Thoracic aorta (tissue), 2 donors: Measurements from ENCODE around the gene SNTA1. TPM values are rescaled to one million over a fixed set of nuclear protein-coding genes. Genes with fewer than 3 reads are reported as not detected.

ENCODE experiments used
- ATAC-seq: fragments of 150-250 bp; one replicate; pipeline ENCODE4 v1.8.0; 2017; ENCODE audit warnings: low read depth; ENCODE audit not compliant: insufficient number of reproducible peaks, low FRiP score
- DNase-seq: peaks from one replicate; pipeline ENCODE4 v3.0.0-alpha.2; 2020; ENCODE audit warnings: low spot score
- H3K27ac ChIP-seq, 2 donors: fragments of 200-600 bp; sonication (generic); 1 replicate in 1 of 2; 2 replicates in 1 of 2; pipeline ENCODE4 v1.5.1; 2016; ENCODE audit warnings: mild to moderate bottlenecking in 2 of 2, moderate library complexity in 2 of 2
- H3K27me3 ChIP-seq: fragments of 200-600 bp; sonication (generic); replicated peaks from 2 replicates; pipeline ENCODE4 v1.6.0; 2016; ENCODE audit warnings: mild to moderate bottlenecking; ENCODE audit not compliant: insufficient read depth
- H3K36me3 ChIP-seq: fragments of 200-600 bp; sonication (generic); one replicate; pipeline ENCODE4 v1.5.1; 2016
- H3K4me1 ChIP-seq, 2 donors: fragments of 200-600 bp; sonication (generic); 1 replicate in 1 of 2; 2 replicates in 1 of 2; pipeline versions ENCODE4 v1.5.1 to v1.6.0; 2016; ENCODE audit warnings: low read depth in 2 of 2, mild to moderate bottlenecking in 1 of 2; ENCODE audit not compliant: control insufficient read depth in 1 of 2
- H3K4me3 ChIP-seq: fragments of 200-600 bp; sonication (generic); 2 replicates; pipeline ENCODE4 v1.5.1; 2016; ENCODE audit warnings: mild to moderate bottlenecking
- H3K9me3 ChIP-seq: fragments of 200-600 bp; sonication (generic); 2 replicates; pipeline ENCODE4 v1.5.1; 2016
- total RNA-seq, 2 donors: library from RNA; depleted of rRNA; stranded (reverse); fragments of >200 nt; gene quantifications; one replicate each; pipeline versions ENCODE4 v1.1.0 to v1.2.3, GENCODE V29; 2016
- TF ChIP-seq, protein P1 (sequence below): fragments of 200-600 bp; sonication (generic); IDR thresholded peaks from one replicate; pipeline ENCODE4 v1.5.1; 2019; ENCODE audit warnings: antibody characterized with exemption

Gene SNTA1
- total RNA-seq, 2 donors from 2014 or later, result 62.6 to 108 TPM

DNA sequence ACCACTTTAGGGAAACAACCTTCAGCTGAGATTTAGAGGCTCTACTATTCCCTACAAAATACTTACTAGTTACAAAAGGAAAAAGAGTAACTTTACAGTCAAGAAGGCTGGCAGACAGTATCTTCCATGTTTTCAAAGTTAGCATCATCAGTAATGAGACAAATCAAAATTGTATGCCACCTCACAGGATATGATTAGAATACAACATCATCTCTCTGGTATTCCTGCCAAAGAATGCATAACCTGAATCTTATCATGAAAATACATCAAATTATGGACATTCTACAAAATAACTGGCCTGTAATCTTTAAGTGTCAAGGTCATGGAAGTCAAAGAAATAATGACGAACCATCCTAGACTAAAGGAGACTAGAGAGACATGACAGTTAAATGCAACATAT lies 80.7 kb downstream of the SNTA1 start:
- Histone ChIP-seq H3K4me1 (no peaks in the 10 kb centered on the region), H3K36me3 (peaks cover 64% of the 10 kb centered on the region), H3K9me3 (no peaks in the 10 kb centered on the region), H3K27ac (no peak overlapping the region), H3K27me3 (no peaks in the 10 kb centered on the region), H3K4me3 (no peak overlapping the region)
- ATAC-seq (no peak), DNase-seq (no peak)
- TF ChIP-seq, protein P1, sequence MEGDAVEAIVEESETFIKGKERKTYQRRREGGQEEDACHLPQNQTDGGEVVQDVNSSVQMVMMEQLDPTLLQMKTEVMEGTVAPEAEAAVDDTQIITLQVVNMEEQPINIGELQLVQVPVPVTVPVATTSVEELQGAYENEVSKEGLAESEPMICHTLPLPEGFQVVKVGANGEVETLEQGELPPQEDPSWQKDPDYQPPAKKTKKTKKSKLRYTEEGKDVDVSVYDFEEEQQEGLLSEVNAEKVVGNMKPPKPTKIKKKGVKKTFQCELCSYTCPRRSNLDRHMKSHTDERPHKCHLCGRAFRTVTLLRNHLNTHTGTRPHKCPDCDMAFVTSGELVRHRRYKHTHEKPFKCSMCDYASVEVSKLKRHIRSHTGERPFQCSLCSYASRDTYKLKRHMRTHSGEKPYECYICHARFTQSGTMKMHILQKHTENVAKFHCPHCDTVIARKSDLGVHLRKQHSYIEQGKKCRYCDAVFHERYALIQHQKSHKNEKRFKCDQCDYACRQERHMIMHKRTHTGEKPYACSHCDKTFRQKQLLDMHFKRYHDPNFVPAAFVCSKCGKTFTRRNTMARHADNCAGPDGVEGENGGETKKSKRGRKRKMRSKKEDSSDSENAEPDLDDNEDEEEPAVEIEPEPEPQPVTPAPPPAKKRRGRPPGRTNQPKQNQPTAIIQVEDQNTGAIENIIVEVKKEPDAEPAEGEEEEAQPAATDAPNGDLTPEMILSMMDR, result no peak

DNA sequence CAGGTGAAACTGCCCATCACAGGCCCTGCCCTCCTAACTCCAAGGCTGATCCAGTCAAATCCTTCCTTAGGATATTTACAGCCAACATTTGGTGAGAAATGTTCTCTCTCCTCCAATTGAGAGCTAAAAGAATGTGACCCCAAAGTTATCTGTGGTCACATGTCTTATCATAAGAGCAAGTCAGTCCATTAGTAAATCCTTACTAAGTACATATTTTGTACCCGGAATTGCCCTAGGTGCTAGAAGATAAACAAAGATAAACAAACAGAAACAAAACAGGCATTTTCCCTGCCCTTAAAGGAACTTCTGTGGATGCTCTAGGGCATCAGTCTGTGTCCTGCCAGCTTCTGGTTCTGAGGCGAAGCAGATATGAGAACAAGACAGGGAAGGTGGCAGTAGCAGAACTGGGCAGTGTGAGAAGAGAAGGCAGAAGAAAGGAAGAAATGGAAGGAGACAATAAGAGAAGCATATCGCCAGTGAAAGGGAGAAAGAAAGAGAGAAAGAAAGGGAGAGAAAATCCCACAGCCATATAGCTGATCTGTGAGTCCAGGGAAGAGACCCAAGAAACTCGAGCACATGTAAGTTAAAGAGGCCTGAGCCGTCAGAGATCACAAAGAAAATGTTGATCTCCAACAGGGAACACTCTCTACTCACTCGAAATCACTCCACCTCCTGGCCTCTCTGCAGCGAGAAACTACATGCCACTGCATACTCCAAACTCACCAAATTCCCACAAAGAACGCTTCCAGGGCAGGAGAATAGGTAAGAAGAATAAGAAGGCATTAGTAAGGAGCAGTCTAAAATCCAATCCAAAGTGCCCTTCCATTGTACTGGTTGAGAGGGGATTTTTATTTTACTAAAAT lies 83.9 kb downstream of the SNTA1 start:
- H3K36me3 ChIP-seq, result peaks cover 41% of the 10 kb centered on the region
- ATAC-seq (no peak), DNase-seq (no peak)
- no peak overlapping the region for H3K27ac ChIP-seq
- no peaks in the 10 kb centered on the region for H3K4me1 ChIP-seq
- no peaks in the 10 kb centered on the region for H3K27me3 ChIP-seq
- no peak overlapping the region for H3K4me3 ChIP-seq
- no peaks in the 10 kb centered on the region for H3K9me3 ChIP-seq
- TF ChIP-seq, protein P1, result no peak

Other genes with a start within 250 kb of the SNTA1 start
- gene BPIFA3, start 226.4 kb downstream of the SNTA1 start, total RNA-seq, result not detected
- not detected for gene BPIFA1, start 207.8 kb downstream of the SNTA1 start, total RNA-seq
- not detected for gene BPIFB1, start 160.5 kb downstream of the SNTA1 start, total RNA-seq
- gene CDK5RAP1, start 42.2 kb downstream of the SNTA1 start, total RNA-seq, result 10 to 100 TPM; 26.2 to 26.3 TPM
- gene CBFA2T2, start 46.3 kb upstream of the SNTA1 start, total RNA-seq, result 10 to 100 TPM; 14.8 to 18.0 TPM
- not detected for gene C20orf144, start 218.6 kb upstream of the SNTA1 start, total RNA-seq
- 1 to 10 TPM; 2.6 to 3.1 TPM for gene ACTL10, start 223.2 kb upstream of the SNTA1 start, total RNA-seq
- gene NECAB3, start 230.7 kb upstream of the SNTA1 start, total RNA-seq, result 10 to 100 TPM; 24.0 to 29.6 TPM
- gene E2F1, start 242.6 kb upstream of the SNTA1 start, total RNA-seq, result under 1 TPM; 0.68 to 0.92 TPM